ENCODE results near the gene KRT27. TPM values are rescaled to one million over a fixed set of nuclear protein-coding genes. Genes with fewer than 3 reads are reported as not detected.
"Not testable (repeated sequence)": the region's sequence is repeated elsewhere in the genome, so short reads cannot be mapped to it uniquely, and the experiment has no call there.

KRT27 gene
- total RNA-seq, 4 donors from 2014 or later = not detected

GRCh38 chr17:40760105-40761016 is 22.0 kb downstream of the KRT27 start:
- H3K27ac ChIP-seq = no peak overlapping the region
- peaks cover 0 to 20% of the 10 kb centered on the region in 2 donors for H3K9me3 ChIP-seq
- TF ChIP-seq CTCF (IDR thresholded peaks at IDR 0.05) (no peak), POLR2A (IDR thresholded peaks at IDR 0.05) (no peak)
- no peaks in the 10 kb centered on the region for H3K4me1 ChIP-seq
- H3K27me3 ChIP-seq = no peaks in the 10 kb centered on the region
- no peak overlapping the region for H3K4me3 ChIP-seq
- intact Hi-C loops (cut with DNase I; ENCODE audit: low total_unique reads) = no loop called here
- no peak for DNase-seq
- no peaks in the 10 kb centered on the region for H3K36me3 ChIP-seq

- H3K9me3 ChIP-seq = peaks cover 0 to 10% of the 10 kb centered on the region in 2 donors
- no peaks in the 10 kb centered on the region for H3K36me3 ChIP-seq
- no peak within 1 kb of the TSS for H3K27ac ChIP-seq
- TF ChIP-seq CTCF (IDR thresholded peaks at IDR 0.05) (no peak), POLR2A (IDR thresholded peaks at IDR 0.05) (no peak)
- intact Hi-C loops (cut with DNase I; ENCODE audit: low total_unique reads) = no loop called here
- no peaks in the 10 kb centered on the region for H3K27me3 ChIP-seq
- H3K4me3 ChIP-seq = no peak within 1 kb of the TSS
- DNase-seq = no peak
- no peaks in the 10 kb centered on the region for H3K4me1 ChIP-seq
Observed at GRCh38 chr17:40755231-40755630, 27.1 kb downstream of the KRT27 start, which contains the start of gene KRT25. TSS of gene KRT25 (minus strand) at chr17:40755331. CDS start at chr17:40755271, 60 bp downstream.

- Histone ChIP-seq H3K4me3 (no peak overlapping the region), H3K27me3 (no peaks in the 10 kb centered on the region), H3K9me3 (peaks cover 0 to 3% of the 10 kb centered on the region in 2 donors), H3K27ac (no peak overlapping the region), H3K36me3 (no peaks in the 10 kb centered on the region), H3K4me1 (no peaks in the 10 kb centered on the region)
- no peak for DNase-seq
- TF ChIP-seq CTCF (IDR thresholded peaks at IDR 0.05) (no peak), POLR2A (IDR thresholded peaks at IDR 0.05) (no peak)
- intact Hi-C loops (cut with DNase I; ENCODE audit: low total_unique reads) = no loop called here
Observed at GRCh38 chr17:40753804-40754203, 28.5 kb downstream of the KRT27 start.

- H3K27ac ChIP-seq = no peak overlapping the region
- no peaks in the 10 kb centered on the region for H3K27me3 ChIP-seq
- H3K4me1 ChIP-seq = no peaks in the 10 kb centered on the region
- no peaks in the 10 kb centered on the region for H3K36me3 ChIP-seq
- H3K4me3 ChIP-seq = no peak overlapping the region
- TF ChIP-seq CTCF (IDR thresholded peaks at IDR 0.05) = no peak
- TF ChIP-seq POLR2A (IDR thresholded peaks at IDR 0.05) = no peak
- no peak for DNase-seq
- H3K9me3 ChIP-seq = no peaks in the 10 kb centered on the region
- intact Hi-C loops (cut with DNase I; ENCODE audit: low total_unique reads) = no loop called here
Observed at GRCh38 chr17:40751065-40751464, 31.3 kb downstream of the KRT27 start.

GRCh38 chr17:40750391-40750790 is 32.0 kb downstream of the KRT27 start:
- no peaks in the 10 kb centered on the region for H3K9me3 ChIP-seq
- H3K4me1 ChIP-seq = no peaks in the 10 kb centered on the region
- DNase-seq = no peak
- H3K27ac ChIP-seq = no peak overlapping the region
- no peak for TF ChIP-seq POLR2A (IDR thresholded peaks at IDR 0.05)
- no peak for TF ChIP-seq CTCF (IDR thresholded peaks at IDR 0.05)
- no peak overlapping the region for H3K4me3 ChIP-seq
- H3K27me3 ChIP-seq = no peaks in the 10 kb centered on the region
- no peaks in the 10 kb centered on the region for H3K36me3 ChIP-seq
- intact Hi-C loops (cut with DNase I; ENCODE audit: low total_unique reads) = no loop called here

GRCh38 chr17:40748666-40749065 is 33.7 kb downstream of the KRT27 start:
- DNase-seq; H3K4me3 ChIP-seq; H3K4me1 ChIP-seq; H3K27me3 ChIP-seq; H3K27ac ChIP-seq; H3K36me3 ChIP-seq; intact Hi-C loops (cut with DNase I; ENCODE audit: low total_unique reads); H3K9me3 ChIP-seq: not testable (repeated sequence)
